HG03064 (cell line): Measurements from ENCODE around the gene UNC50.
"Not testable (repeated sequence)": the region's sequence is repeated elsewhere in the genome, so short reads cannot be mapped to it uniquely, and the experiment has no call there.

Experiments used
- ATAC-seq: cut with Tn5 transposase; IDR thresholded peaks from one replicate; pipeline ENCODE4 v1.9.1; 2021; ENCODE audit warnings: low read depth; ENCODE audit not compliant: unreplicated experiment

Gene UNC50

DNA sequence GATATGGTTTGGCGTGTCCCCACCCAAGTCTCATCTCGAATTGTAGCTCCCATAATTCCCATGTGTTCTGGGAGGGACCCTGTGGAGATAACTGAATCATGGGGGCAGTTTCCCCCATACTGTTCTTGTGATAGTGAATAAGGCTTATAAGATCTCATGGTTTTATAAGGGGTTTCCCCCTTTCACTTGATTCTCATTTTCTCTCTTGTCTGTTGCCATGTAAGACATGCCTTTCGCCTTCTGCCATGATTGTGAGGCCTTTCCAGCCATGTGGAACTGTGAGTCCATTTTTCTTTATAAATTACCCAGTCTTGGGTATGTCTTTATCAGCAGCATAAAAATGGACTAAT, 51.1 kb downstream of the UNC50 start:
- ATAC-seq = not testable (repeated sequence)

DNA sequence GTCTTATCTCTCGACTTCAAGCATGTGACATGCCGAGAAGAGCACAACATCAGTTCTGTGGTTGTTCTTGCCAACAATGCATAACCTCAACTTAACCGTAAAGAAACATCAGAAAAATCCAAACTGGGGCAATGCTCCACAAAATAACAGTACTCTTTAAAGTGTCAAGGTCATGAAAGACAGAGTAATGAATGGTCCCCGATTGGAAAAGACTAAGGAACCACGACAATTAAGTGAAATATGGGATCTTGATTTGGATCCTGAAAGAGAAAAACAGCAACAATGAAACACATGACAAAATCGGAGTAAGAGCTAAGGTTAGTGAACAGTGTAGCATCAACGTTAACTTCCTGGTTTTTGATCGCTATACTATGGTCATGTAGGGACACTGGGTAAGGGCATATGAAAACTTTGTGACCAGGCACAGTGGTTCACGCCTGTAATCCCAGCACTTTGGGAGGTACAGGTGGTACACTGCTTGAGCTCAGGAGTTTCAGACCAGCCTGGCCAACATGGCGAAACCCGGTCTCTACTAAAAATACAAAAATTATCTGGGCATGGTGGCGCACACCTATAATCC, 55.2 kb downstream of the UNC50 start:
- ATAC-seq = no peak

DNA sequence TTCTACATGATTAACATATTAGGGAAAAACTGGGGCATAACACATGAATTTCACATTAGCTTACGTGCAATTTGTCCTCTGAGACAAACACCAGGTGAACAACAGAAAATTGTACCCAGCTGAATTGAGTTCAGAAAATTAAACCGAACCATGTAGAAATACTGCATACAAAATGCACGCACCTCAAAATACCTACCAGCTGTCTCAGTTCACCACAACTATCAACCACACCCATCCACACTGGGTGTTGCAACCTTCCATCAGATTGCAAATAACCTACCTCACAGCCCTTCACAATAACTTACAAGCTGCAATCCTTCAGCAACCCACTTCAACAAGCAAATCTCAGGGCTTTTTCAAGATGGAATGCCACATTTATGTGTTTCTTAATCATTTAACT, 55.9 kb downstream of the UNC50 start:
- ATAC-seq = no peak

DNA sequence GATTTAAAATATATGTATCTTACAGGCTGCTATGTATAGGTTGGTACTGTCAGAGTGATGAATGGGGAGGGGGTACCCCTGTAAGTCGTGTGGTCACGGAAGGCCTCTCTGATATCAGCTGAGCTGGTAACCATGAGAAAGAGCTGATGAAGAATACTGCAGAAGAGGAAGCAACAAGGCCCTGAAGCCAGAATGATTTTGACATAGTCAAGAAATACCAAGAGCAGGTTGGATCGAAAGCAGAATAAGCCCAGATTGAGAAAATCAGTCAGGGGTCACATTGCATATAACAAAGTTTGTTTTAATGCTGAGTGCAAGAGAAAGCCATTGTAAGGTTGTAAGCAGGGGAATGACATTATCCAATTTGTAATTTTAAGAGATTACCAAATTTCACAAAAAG, 57.3 kb downstream of the UNC50 start:
- ATAC-seq = no peak
